Thymus (tissue), 11 donors: ENCODE data around the gene UBN1. TPM values are rescaled to one million over a fixed set of nuclear protein-coding genes. Genes with fewer than 3 reads are reported as not detected.

Experiments
- DNase-seq, 9 donors: peaks; one replicate each; pipeline ENCODE4 v3.0.0-alpha.2; 2013; ENCODE audit warnings: low spot score in 9 of 9, low read depth in 6 of 9, missing footprints in 1 of 9
- H3K27ac ChIP-seq, 2 donors: one replicate each; pipeline ENCODE4 v1.5.1; 2013; ENCODE audit warnings: control low read depth in 1 of 2, low read depth in 1 of 2, low read length in 1 of 2, mild to moderate bottlenecking in 1 of 2, moderate library complexity in 1 of 2
- H3K27me3 ChIP-seq, 2 donors: one replicate each; pipeline ENCODE4 v1.5.1; 2013; ENCODE audit warnings: low read length in 1 of 2; ENCODE audit not compliant: control insufficient read depth in 2 of 2, insufficient read depth in 1 of 2
- H3K36me3 ChIP-seq, 2 donors: one replicate each; pipeline ENCODE4 v1.5.1; 2013; ENCODE audit warnings: low read length in 1 of 2, mild to moderate bottlenecking in 1 of 2, moderate library complexity in 1 of 2; ENCODE audit not compliant: control insufficient read depth in 2 of 2, insufficient read depth in 2 of 2
- H3K4me1 ChIP-seq, 2 donors: one replicate each; pipeline ENCODE4 v1.5.1; 2013; ENCODE audit warnings: low read length in 2 of 2; ENCODE audit not compliant: control insufficient read depth in 2 of 2, insufficient read depth in 2 of 2
- H3K4me3 ChIP-seq, 2 donors: one replicate each; pipeline ENCODE4 v1.5.1; 2013; ENCODE audit warnings: low read length in 2 of 2, control low read depth in 1 of 2, mild to moderate bottlenecking in 1 of 2
- H3K9me3 ChIP-seq, 2 donors: one replicate each; pipeline ENCODE4 v1.5.1; 2013; ENCODE audit warnings: low read length in 1 of 2, mild to moderate bottlenecking in 1 of 2; ENCODE audit not compliant: control insufficient read depth in 2 of 2, insufficient read depth in 1 of 2
- WGBS: extraction: QIAGEN DNeasy Blood & Tissue Kit; methylation state at CpG from one replicate; pipeline ENCODE4 v1.1.7; 2013; 5-methylcytosine and 5-hydroxymethylcytosine counted together
- polyA plus RNA-seq: library from polyadenylated mRNA; stranded (reverse); fragments of 200-250 nt; gene quantifications from one replicate; pipeline ENCODE4 v1.2.3, GENCODE V29; 2013
- total RNA-seq: library from RNA; stranded (reverse); fragments of 120-200 nt; gene quantifications from one replicate; pipeline ENCODE4 v1.2.4, GENCODE V29; 2013
- donor health status: healthy.

UBN1 gene
- total and polyA plus RNA-seq, 2 donors, result 9.2 to 12.9 TPM

GRCh38 chr16:4915226-4915761, 68.0 kb downstream of the UBN1 start:
- Histone ChIP-seq H3K4me1 (peaks cover 0 to 6% of the 10 kb centered on the region in 2 donors), H3K9me3 (no peaks in the 10 kb centered on the region), H3K27ac (no peak overlapping the region), H3K36me3 (no peaks in the 10 kb centered on the region), H3K4me3 (no peak overlapping the region), H3K27me3 (peaks cover 0 to 5% of the 10 kb centered on the region in 2 donors)
- 73% methylated on average over 11 of the region's 11 CpGs for WGBS
- peak in 1 of 9 donors; percentile 9 for DNase-seq

GRCh38 chr16:4917117-4917516, 69.8 kb downstream of the UBN1 start:
- Histone ChIP-seq H3K27ac (no peak overlapping the region), H3K9me3 (no peaks in the 10 kb centered on the region), H3K36me3 (no peaks in the 10 kb centered on the region), H3K4me3 (no peak overlapping the region), H3K4me1 (peaks cover 0 to 6% of the 10 kb centered on the region in 2 donors), H3K27me3 (peaks cover 0 to 7% of the 10 kb centered on the region in 2 donors)
- DNase-seq, result no peak
- WGBS, result 76% methylated on average over 4 of the region's 4 CpGs

- WGBS, result 84% methylated on average over 13 of the region's 13 CpGs
- H3K4me3 ChIP-seq, result no peak overlapping the region
- DNase-seq, result no peak
- peak overlapping the region in 1 of 2 donors; percentile 59 for H3K27ac ChIP-seq
- H3K27me3 ChIP-seq, result peaks cover 0 to 7% of the 10 kb centered on the region in 2 donors
- no peaks in the 10 kb centered on the region for H3K36me3 ChIP-seq
- H3K9me3 ChIP-seq, result no peaks in the 10 kb centered on the region
- H3K4me1 ChIP-seq, result peaks cover 0 to 6% of the 10 kb centered on the region in 2 donors
These were observed 71.5 kb downstream of the UBN1 start for GRCh38 chr16:4918781-4919251.

GRCh38 chr16:4920826-4921225, 73.5 kb downstream of the UBN1 start:
- Histone ChIP-seq H3K27ac (no peak overlapping the region), H3K4me3 (no peak overlapping the region), H3K27me3 (peaks cover 0 to 12% of the 10 kb centered on the region in 2 donors), H3K9me3 (no peaks in the 10 kb centered on the region), H3K36me3 (no peaks in the 10 kb centered on the region), H3K4me1 (no peaks in the 10 kb centered on the region)
- no peak for DNase-seq
- WGBS, result 93% methylated on average over 5 of the region's 5 CpGs

GRCh38 chr16:4922721-4923342, 75.6 kb downstream of the UBN1 start:
- Histone ChIP-seq H3K4me1 (no peaks in the 10 kb centered on the region), H3K27ac (peak overlapping the region in 1 of 2 donors; percentile 58), H3K36me3 (no peaks in the 10 kb centered on the region), H3K9me3 (peaks cover 0 to 3% of the 10 kb centered on the region in 2 donors), H3K4me3 (no peak overlapping the region), H3K27me3 (peaks cover 0 to 12% of the 10 kb centered on the region in 2 donors)
- no peak for DNase-seq
- WGBS, result 85% methylated on average over 18 of the region's 18 CpGs

- no peak overlapping the region for H3K4me3 ChIP-seq
- H3K9me3 ChIP-seq, result peaks cover 0 to 3% of the 10 kb centered on the region in 2 donors
- no peak for DNase-seq
- H3K36me3 ChIP-seq, result no peaks in the 10 kb centered on the region
- H3K27ac ChIP-seq, result no peak overlapping the region
- 90% methylated on average over 6 of the region's 6 CpGs for WGBS
- H3K4me1 ChIP-seq, result no peaks in the 10 kb centered on the region
- peaks cover 0 to 8% of the 10 kb centered on the region in 2 donors for H3K27me3 ChIP-seq
These were observed 76.6 kb downstream of the UBN1 start for GRCh38 chr16:4923853-4924252.

- DNase-seq, result no peak
- no peak overlapping the region for H3K4me3 ChIP-seq
These were observed 77.5 kb downstream of the UBN1 start for GRCh38 chr16:4924593-4925292.

GRCh38 chr16:4925293-4925607, 78.0 kb downstream of the UBN1 start:
- Histone ChIP-seq H3K36me3 (no peaks in the 10 kb centered on the region), H3K9me3 (peaks cover 0 to 3% of the 10 kb centered on the region in 2 donors), H3K4me1 (no peaks in the 10 kb centered on the region), H3K27me3 (peaks cover 0 to 7% of the 10 kb centered on the region in 2 donors), H3K4me3 (no peak overlapping the region), H3K27ac (peak overlapping the region in 1 of 2 donors; percentile 15)
- DNase-seq, result no peak
- WGBS, result 90% methylated on average over 5 of the region's 5 CpGs

More at GRCh38 chr16:4924593-4925292, 77.5 kb downstream of the UBN1 start:
- Histone ChIP-seq H3K4me1 (no peaks in the 10 kb centered on the region), H3K9me3 (peaks cover 0 to 3% of the 10 kb centered on the region in 2 donors), H3K27ac (peak overlapping the region in 1 of 2 donors; percentile 69), H3K36me3 (no peaks in the 10 kb centered on the region), H3K27me3 (peaks cover 0 to 7% of the 10 kb centered on the region in 2 donors)
- whole genome bisulfite sequencing, result 80% methylated on average over 12 of the region's 12 CpGs

GRCh38 chr16:4925791-4926190, 78.5 kb downstream of the UBN1 start:
- Histone ChIP-seq H3K27ac (no peak overlapping the region), H3K4me3 (no peak overlapping the region), H3K9me3 (peaks cover 0 to 3% of the 10 kb centered on the region in 2 donors), H3K4me1 (no peaks in the 10 kb centered on the region), H3K27me3 (peaks cover 0 to 10% of the 10 kb centered on the region in 2 donors), H3K36me3 (no peaks in the 10 kb centered on the region)
- DNase-seq, result no peak
- WGBS, result 95% methylated on average over 5 of the region's 5 CpGs
